ENCODE measurements around the gene LPAR1.
"Not testable (repeated sequence)": the region's sequence is repeated elsewhere in the genome, so short reads cannot be mapped to it uniquely, and the experiment has no call there.

LPAR1 gene, protein sequence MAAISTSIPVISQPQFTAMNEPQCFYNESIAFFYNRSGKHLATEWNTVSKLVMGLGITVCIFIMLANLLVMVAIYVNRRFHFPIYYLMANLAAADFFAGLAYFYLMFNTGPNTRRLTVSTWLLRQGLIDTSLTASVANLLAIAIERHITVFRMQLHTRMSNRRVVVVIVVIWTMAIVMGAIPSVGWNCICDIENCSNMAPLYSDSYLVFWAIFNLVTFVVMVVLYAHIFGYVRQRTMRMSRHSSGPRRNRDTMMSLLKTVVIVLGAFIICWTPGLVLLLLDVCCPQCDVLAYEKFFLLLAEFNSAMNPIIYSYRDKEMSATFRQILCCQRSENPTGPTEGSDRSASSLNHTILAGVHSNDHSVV

DNA sequence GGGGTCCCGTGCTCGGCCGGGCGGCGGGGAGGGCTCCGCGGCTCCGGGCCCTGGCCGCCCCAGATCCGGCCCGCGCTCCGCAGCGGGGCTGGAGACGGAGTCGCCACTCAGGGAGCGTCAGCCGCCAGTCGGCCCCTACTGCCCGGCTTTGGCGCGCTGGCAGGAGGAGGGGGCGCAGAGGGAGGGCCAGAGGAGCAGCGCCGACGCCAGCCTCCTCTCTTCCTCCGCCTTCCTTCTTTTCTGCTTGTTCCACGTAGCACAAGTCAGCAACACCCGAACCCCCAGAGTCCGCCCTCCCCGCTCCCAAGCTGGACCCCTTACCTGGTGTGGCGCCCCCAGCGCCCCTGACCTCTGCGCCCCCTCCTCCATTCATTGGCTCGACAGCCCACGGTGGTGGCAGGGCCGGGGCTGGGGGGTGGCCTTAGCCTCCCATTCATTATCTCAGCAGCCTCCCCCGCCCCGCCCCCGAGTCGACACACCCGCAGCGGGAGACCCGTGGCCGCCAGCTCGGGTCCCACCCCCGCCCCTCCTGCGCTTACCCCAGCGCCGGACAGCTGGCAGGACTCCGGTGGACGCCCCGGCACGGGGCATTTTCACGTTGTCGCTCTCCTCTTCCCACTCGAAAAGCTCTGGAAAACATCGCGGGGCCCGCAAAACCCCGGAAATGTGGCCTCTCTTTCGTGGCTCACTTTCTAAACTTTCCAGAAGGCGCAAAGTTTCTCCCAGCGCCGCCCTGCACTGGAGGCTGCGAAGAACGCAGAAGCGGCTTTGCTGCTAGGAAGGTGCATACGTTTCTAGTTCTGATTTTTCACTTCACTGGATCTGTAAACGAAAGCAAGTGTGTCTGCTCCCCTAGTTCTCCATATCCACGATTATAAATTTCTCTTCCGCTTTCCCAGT lies at the start of gene LPAR1:
Gene LPAR1 (minus strand): TSS at position 140 of the 900 bp plus-strand sequence. CDS start 66,353 bp downstream, outside the sequence.
- no peak for DNase-seq (ENCODE audit: low spot score)

DNA sequence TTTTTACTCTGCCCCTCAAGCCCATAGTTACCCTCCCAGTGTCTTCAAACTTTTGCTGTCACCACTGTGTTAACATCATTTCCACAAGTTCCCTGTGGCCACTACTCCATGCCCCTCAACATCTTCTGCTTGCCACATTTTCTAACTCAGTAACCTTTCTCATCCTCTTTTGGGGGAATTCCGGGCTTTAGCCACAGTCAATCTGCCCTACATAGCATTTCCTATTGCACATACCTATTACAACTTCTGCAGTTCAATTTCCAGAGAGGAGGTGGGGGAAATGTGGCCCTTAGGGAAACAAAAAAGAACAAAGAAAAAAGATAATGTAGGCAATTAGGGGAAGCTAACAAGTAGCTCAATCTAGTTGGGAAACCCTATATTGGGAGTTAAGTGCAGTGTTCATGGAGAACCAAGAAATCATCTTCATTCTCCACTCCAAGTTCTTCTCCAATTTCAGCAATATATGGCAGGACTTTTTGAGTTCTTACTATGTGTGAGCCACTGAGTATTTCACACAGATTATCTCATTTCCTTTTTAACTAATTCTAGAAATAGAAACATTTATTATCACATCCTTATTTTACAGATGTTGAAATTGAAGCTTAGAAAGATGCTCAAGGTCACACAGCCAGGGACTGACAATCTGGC lies 40.2 kb upstream of the LPAR1 start:
- no peak for DNase-seq (ENCODE audit: low spot score)

DNA sequence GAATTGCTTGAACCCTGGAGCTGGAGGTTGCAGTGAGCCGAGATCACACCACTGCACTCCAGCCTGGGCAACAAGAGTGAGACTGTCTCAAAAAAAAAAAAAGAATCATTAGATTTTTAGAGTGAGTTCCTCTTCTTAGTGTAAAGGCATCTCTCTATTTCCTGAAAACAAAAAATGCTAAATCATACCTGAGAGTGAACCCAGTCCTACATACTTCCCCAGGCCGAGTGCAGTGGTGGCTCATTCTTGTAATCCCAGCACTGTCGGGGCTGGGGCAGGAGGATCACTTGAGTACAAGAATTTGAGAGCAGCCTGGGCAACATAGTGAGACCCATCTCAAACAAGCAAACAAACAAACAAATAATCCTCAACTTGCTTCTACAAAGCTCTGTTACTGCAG lies 38.2 kb upstream of the LPAR1 start:
- DNase-seq (ENCODE audit: low spot score) = no peak

DNA sequence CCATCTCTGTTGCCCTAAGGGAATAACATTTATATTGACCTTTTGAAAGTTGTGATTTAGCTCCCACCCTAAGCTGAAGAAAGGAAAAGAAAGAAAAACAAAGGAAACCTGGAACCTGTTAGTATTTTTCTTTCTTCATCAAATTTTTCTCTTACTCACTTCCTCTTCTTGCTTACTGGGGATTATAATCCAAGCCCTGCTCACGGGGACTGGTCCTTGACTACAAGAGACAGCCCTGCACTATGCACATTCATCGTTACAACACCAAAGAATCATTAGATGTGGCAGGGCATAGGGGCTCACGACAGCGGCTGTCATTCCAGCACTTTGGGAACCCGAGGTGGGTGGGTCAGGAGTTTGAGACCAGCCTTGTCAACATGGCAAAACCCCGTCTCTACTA lies 37.8 kb upstream of the LPAR1 start:
- no peak for DNase-seq (ENCODE audit: low spot score)

DNA sequence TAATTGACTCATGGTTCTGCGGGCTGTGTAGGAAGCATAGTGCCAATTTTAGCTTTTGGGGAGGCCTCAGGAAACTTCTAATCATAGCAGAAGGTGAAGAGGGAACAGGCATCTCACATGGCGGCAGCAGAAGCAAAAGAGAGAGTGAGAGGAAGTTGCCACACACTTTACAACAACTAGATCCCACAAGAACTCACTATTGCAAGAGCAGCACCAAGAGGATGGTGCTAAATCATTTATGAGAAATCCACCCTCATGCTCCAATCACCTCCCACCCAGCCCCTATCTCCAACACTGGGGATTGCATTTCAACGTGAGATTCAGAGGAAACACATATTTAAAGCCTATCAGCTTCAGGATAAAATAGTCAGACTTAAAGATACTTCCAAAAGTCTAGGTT lies 36.1 kb upstream of the LPAR1 start:
- no peak for DNase-seq (ENCODE audit: low spot score)

DNA sequence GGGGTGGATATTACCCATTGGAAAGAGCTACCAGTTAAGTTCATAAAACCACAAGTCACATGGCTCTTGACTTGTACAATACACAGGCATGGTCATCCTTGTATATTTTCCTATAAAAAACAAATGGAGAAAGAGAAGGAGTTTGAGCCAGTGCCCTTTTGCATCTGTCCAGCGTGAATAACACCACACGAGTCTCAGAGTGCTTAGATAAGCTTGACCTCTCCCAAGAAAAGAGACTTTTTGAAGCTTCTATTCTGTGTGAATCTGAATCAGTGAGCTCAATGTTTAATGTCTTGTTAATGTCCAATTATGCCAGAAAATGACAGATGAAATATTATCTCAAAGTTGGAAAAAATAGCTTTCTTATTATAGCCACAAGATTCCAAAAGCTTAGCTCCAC lies 30.9 kb upstream of the LPAR1 start:
- DNase-seq (ENCODE audit: low spot score) = no peak

DNA sequence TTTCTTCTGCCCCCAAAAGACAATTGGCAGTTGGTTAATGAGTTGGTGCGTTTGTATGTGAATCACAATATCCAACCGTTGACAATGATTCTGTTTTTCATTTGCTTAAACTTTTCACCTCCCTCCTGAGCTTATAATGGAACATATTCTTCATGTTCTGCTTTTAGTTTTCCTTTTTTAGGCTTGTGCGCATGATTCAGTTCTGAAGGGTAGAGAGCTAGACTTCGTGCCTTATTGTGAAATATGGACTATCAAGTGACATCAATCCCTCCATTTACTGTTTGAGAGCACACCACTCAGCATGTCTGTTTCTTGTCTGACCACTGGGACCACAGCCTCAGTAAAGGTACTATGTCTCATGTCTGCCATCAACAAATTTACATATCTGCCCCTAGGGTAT lies 30.5 kb upstream of the LPAR1 start:
- DNase-seq (ENCODE audit: low spot score) = no peak

DNA sequence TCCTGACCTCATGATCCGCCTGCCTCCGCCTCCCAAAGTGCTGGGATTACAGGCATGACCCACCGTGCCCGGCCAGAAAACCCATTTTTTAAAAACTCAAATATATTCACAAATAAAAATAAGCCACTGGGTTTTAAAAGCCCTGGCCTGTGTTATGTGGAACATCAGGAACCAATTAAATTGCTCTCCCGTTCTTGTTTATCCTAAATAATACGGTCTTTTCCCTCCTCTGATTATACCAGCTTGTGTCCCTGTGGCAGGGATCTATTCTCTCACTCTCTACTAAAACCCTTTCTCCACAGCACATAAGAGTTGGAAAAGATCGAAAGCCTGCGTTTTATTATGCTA lies 30.1 kb upstream of the LPAR1 start:
- DNase-seq (ENCODE audit: low spot score) = no peak

DNA sequence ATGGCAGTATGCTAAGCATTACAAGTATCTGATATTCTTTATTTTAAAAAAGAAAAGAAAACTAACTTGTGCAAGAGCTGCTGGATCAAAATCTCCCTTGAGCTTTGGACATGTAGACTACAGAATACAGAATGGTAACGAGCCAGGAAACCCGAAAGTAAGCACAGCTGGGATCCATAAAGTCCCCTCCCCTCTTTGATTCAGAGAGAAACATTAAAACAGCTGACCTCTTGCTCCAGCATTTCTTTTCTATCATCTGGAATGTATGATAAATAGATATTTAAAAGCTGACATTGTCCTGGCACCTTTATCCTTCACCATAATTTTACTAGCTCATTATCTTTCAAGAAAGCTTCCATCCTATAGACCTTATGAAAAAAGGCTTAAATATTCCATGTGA lies 28.2 kb upstream of the LPAR1 start:
- DNase-seq (ENCODE audit: low spot score) = no peak

DNA sequence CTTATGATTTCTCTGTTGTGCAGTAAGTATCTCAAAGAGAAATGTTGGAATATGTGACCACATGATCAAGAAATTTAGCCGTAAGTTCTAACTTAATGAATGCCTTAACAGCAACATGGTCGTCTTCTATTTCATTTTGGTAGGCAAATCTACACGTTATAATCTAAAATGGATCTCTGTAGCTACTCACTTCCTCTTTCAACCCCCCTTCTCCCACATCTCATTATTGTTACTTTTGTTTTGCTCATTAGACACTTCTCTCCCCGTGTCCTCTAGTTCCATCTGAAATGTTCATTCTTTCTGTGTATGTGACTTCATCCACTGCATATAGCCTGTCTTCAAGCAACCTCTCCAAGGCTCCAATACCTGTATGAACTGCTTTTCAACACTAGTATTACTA lies 27.1 kb upstream of the LPAR1 start:
- DNase-seq (ENCODE audit: low spot score) = no peak

DNA sequence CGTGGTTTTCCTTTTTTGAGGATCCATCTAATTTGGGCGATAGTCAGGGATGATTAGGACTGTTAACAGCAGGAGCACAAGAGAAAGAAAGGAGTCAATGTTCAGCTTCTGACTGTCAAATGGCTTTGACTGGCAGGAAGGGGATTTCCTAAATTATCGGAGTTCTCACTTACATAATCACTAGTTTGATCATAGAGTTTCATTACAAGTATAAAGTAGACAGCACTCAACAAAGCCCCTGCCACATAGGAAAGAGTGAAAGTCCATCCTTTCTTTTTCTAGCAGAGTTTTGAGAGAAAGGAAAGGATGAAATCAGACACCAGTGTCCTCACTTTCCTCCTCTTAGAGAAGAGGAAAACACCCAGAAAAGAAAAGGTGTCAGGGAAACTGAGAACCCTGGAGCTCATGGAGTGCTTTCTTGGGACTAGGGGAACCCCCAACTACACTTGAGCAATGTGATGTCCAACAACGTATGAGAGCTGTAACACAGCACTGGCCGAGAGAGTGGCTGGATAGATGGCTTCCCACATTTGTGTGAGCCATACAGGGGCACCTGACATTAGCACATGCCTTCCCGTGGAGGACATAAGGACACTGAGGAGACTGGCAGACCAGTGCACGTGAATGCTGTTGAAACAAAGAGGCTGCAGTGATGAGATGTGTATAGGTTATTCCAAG lies 26.0 kb upstream of the LPAR1 start:
- DNase-seq (ENCODE audit: low spot score) = no peak

DNA sequence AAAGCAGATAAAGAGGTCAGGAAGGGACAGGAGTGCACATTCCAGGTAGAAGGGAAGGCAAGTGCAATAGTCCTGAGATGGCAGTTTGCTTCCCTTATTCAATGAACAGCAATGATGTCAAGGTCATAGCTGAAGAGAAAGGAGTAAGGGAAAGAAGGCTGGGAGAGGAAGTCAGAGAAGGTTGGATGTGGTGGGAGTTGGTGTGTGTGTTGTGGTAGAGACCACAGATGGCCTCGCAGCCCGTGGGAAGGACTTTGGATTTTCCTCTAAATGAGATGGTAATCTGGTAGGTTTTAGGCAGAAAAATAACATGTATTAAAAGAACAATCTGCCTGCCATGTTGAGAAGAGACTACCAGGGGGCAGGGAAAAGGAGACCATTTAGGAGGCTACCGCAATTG lies 25.1 kb upstream of the LPAR1 start:
- DNase-seq (ENCODE audit: low spot score) = no peak

DNA sequence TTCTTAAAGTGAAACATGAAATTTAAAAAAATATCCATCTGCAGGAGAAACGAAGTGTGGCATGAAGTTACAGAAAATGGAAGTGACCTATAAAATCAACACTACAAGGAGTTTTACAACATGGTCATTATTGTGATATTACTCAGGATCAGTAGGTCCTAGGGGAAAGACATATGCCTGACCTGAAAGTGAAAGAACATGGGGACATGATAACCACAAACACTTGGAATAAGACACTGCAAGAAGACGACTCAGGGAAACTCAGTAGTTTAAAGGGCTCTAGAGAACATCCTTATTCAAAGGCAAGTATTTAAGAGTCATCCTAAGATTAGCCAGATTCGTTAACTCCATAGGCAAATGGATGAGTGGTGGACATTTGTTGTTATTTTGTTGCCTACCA lies 19.9 kb upstream of the LPAR1 start:
- DNase-seq (ENCODE audit: low spot score) = no peak

DNA sequence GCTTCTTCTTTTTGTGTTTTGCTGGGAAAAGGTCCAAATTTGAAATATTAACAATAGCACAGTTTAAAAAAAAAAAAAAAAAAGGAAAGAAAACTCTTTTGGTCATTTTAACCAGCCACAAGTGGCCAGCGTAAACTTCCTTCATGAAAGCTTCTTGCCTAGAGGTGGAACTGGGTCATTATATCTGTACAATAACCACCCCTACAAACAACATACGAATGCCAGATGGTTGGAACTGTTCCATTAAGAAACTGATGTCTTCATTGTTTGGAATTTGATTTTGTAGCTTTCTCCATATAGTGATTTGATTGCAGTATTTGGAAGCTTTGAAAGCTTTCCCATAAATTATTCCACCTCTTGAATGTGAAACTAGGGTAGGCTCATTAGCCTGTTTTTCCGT lies 18.3 kb upstream of the LPAR1 start:
- DNase-seq (ENCODE audit: low spot score) = no peak

DNA sequence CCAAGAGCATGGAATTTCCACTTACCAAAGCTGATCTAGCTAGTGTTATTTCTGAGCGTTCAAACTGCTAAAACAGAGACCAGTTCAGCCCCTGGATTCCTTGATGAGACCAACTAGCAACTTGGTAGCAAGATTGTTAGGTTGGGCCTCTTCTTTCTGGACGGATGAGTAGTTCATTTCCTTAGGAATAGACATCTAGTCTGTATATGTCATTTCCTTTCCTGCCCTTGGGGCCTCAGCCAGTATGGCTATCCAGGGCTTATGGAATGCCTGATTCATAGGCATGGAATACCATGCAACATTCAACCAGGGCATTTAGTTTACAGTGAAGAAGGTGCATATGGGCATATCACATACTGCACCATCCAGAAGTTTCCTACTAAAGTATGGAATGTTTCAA lies 14.5 kb upstream of the LPAR1 start:
- DNase-seq (ENCODE audit: low spot score) = peak; percentile 12

DNA sequence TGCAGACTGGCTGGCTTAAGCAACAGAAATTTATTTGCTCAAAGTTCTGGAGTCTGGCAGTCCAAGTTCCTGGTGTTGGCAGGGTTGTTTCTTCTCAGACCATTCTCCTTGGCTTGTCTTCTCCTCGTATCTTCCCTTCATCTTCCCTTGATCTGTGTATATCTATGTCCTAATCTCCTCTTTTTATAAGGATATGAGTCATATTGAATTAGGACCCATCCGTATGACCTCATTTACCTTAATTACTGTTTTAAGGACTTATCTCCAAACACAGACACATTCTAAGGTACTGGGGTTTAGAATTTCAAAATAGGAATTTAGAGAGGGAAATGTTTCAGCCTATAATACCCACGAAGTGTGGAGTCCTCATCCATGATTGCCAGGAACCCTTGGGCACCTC lies 13.1 kb upstream of the LPAR1 start:
- DNase-seq (ENCODE audit: low spot score) = no peak

DNA sequence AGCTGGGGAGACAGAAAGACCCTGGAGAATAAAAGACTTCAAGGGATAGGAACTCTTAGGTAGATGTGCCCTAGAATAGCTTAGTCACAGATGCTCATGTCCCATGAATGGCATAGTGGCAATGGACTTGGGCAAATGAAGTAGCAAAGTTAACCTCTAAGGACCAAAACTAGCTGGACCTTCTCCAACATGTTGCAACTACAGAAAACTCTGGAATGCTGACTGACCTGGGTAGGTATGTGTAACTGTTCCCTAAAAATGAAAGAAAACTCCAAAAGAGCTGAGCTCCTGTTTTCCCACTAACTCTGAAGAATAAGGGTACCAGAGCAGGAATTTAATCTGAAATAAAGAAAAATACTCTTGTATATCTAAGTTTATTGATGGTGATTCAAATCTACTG lies 12.5 kb upstream of the LPAR1 start:
- DNase-seq (ENCODE audit: low spot score) = no peak

DNA sequence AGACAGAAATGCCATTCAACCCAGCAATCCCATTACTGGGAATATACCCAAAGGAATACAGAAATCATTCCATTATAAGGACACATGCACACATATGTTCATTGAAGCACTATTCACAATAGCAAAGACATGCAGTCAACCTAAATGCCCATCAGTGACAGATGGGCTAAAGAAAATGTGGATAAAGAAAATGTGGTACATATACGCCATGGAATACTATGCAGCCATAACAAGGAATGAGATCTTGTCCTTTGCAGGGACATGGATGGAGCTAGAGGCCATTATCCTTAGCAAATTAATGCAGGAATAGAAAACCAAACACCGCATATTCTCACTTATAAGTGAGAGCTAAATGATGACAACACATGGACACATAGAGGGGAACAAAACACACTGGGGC lies 9.0 kb upstream of the LPAR1 start:
- DNase-seq (ENCODE audit: low spot score) = not testable (repeated sequence)

DNA sequence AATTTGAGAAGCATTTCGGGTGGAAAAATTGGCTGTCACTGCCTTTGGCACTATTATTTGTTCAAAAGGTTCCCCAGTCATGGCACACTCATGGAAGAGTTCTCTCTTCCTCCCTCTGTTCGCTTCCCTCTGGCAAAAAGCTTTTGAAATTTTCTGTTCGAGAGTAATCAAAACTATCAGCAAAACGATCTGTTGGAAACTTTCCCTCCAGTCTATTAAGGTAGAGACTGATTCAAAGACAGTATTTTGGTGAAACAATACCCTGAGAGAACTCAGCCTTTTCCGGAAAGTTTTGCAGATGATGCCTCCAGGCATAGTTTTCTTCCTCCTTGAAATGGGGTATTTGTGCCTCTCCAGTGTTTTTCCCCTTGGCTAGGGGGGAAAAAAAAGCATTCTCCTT lies 3.6 kb upstream of the LPAR1 start:
- DNase-seq (ENCODE audit: low spot score) = no peak

DNA sequence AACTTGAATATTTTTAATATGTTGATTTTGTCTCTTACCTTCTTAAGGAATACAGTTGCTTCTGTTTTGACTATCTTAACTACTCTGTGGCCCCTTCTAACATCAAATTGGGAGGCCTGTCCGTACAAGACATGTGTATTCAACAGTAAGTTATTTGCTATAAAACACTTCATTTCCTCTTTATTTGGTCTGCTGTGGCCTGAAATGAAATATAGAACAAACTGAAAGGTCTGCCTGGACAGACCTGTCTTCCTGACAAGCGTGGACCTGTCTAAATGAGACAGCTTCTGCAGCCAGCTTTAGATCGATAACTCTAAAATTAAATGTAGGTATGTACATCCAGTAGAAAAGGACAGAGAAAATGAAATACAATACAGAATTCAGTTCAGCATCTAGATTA lies 2.2 kb upstream of the LPAR1 start:
- no peak for DNase-seq (ENCODE audit: low spot score)

DNA sequence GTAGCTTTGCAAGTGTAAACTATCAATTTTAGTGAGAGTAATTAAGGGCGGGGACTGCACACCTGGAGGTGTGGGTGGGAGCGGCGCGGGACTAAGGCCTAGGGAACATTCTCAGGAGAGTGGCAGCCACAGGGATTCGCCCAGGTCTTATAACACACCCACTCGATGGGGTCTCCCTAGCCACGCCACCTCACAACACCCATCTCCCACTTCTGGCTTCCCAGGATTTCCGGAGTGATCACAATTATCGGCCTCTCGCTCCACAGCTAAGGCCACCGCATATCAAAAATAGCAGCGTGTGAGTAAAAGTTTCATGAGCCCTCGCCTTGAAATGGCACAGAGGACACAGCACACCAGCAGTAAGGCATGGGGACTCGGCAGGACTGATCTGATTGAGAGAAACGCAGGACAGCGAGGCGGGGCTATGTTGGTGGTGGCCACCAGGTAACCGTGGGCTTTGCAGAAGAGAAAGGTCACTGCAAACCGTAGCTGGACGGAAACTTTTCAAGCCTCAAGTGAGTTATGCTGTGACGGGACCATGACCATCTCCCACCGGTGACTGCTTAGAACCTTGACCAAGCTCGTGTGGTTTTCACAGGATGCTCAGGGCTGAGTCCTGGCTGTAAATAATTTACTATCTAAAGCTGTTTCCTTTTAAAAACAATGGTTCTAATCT lies 1.1 kb upstream of the LPAR1 start:
- no peak for DNase-seq (ENCODE audit: low spot score)

Measured in RKO (cell line).